ENCODE results near the gene PNO1. TPM values are rescaled to one million over a fixed set of nuclear protein-coding genes. Genes with fewer than 3 reads are reported as not detected.

Gene PNO1
- total RNA-seq, 1 donor from 2014 or later: 12.8 TPM

GRCh38 chr2:68187329-68187728, 29.6 kb downstream of the PNO1 start:
- no peak for DNase-seq (ENCODE audit: low spot score, unreplicated experiment)
- H3K27me3 Mint-ChIP-seq: no peaks in the 10 kb centered on the region
- peaks cover 8% of the 10 kb centered on the region for H3K36me3 Mint-ChIP-seq (ENCODE audit: insufficient read depth)
- H3K9me3 Mint-ChIP-seq (ENCODE audit: low read depth): no peaks in the 10 kb centered on the region
- peak overlapping the region; percentile 74 for H3K27ac Mint-ChIP-seq
- no peak for TF ChIP-seq CTCF (IDR thresholded peaks at IDR 0.05; ENCODE audit: unreplicated experiment)
- peaks cover 15% of the 10 kb centered on the region for H3K4me1 Mint-ChIP-seq (ENCODE audit: low read depth)
- H3K4me3 Mint-ChIP-seq (ENCODE audit: low read depth): no peak overlapping the region

GRCh38 chr2:68188831-68189230, 31.1 kb downstream of the PNO1 start:
- Mint-ChIP-seq H3K4me3 (ENCODE audit: low read depth) (no peak overlapping the region), H3K27me3 (no peaks in the 10 kb centered on the region), H3K36me3 (ENCODE audit: insufficient read depth) (peaks cover 4% of the 10 kb centered on the region), H3K27ac (no peak overlapping the region), H3K4me1 (ENCODE audit: low read depth) (peaks cover 22% of the 10 kb centered on the region), H3K9me3 (ENCODE audit: low read depth) (no peaks in the 10 kb centered on the region)
- DNase-seq (ENCODE audit: low spot score, unreplicated experiment): no peak
- TF ChIP-seq CTCF (IDR thresholded peaks at IDR 0.05; ENCODE audit: unreplicated experiment): no peak

GRCh38 chr2:68189991-68190784, 32.5 kb downstream of the PNO1 start:
- no peak overlapping the region for H3K27ac Mint-ChIP-seq
- no peaks in the 10 kb centered on the region for H3K9me3 Mint-ChIP-seq (ENCODE audit: low read depth)
- DNase-seq (ENCODE audit: low spot score, unreplicated experiment): no peak
- no peak for TF ChIP-seq CTCF (IDR thresholded peaks at IDR 0.05; ENCODE audit: unreplicated experiment)
- H3K27me3 Mint-ChIP-seq: no peaks in the 10 kb centered on the region
- peaks cover 1% of the 10 kb centered on the region for H3K36me3 Mint-ChIP-seq (ENCODE audit: insufficient read depth)
- no peak overlapping the region for H3K4me3 Mint-ChIP-seq (ENCODE audit: low read depth)
- peaks cover 22% of the 10 kb centered on the region for H3K4me1 Mint-ChIP-seq (ENCODE audit: low read depth)

GRCh38 chr2:68190991-68191731, 33.5 kb downstream of the PNO1 start:
- TF ChIP-seq CTCF (IDR thresholded peaks at IDR 0.05; ENCODE audit: unreplicated experiment): no peak
- no peaks in the 10 kb centered on the region for H3K36me3 Mint-ChIP-seq (ENCODE audit: insufficient read depth)
- no peak for DNase-seq (ENCODE audit: low spot score, unreplicated experiment)
- no peaks in the 10 kb centered on the region for H3K27me3 Mint-ChIP-seq
- H3K27ac Mint-ChIP-seq: no peak overlapping the region
- peaks cover 22% of the 10 kb centered on the region for H3K4me1 Mint-ChIP-seq (ENCODE audit: low read depth)
- H3K9me3 Mint-ChIP-seq (ENCODE audit: low read depth): no peaks in the 10 kb centered on the region
- H3K4me3 Mint-ChIP-seq (ENCODE audit: low read depth): no peak overlapping the region

- Mint-ChIP-seq H3K9me3 (ENCODE audit: low read depth) (no peaks in the 10 kb centered on the region), H3K4me3 (ENCODE audit: low read depth) (no peak overlapping the region), H3K4me1 (ENCODE audit: low read depth) (peaks cover 13% of the 10 kb centered on the region), H3K36me3 (ENCODE audit: insufficient read depth) (no peaks in the 10 kb centered on the region), H3K27ac (no peak overlapping the region), H3K27me3 (no peaks in the 10 kb centered on the region)
- no peak for DNase-seq (ENCODE audit: low spot score, unreplicated experiment)
- no peak for TF ChIP-seq CTCF (IDR thresholded peaks at IDR 0.05; ENCODE audit: unreplicated experiment)
Observed at GRCh38 chr2:68193144-68193543, 35.5 kb downstream of the PNO1 start.

Measured in progenitor cell of endocrine pancreas (in vitro differentiated cells).